ENCODE results near the gene VAC14. TPM values are rescaled to one million over a fixed set of nuclear protein-coding genes. Genes with fewer than 3 reads are reported as not detected.

VAC14 gene
- polyA plus RNA-seq, 10 donors, result 20.1 to 30.6 (median 23.4) TPM

DNA sequence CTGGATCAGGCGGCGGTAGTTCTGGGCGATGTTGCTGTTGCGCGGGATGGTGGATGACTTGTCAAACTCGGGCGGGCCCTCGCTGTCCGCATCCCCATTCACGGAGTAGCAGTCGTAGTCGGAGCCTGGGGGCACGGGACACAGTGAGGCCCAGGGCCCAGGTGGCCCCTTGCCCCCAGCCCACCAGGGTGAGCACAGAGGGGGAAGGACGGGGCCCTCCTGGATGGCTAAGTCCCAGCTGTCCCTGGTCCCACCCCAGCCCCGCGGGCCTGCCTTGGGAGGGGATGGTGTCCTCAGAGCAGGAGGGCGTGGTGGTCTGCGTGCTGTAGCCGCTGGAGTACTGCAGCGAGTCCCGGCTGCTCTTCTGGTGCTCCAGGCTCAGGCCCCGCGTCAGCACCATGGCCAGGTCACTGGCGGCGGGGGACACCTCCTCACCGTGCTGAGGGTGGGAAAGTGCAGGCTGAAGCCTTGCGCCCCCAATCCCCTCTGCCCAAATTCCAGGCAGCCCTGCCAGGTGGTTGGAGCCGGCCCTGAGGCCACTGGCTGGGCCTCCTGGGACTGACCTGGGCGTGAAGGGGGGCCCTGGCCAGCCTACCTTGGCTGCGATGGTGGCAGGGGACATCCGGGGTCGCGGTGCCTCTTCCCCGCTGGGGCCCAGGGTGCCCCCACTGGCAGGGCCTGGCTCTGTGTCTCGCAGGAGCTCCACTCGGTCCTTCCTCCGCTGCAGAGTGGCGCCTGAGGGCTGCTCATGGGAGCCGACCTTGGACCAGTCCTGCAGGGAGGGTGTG is 136.4 kb downstream of the VAC14 start:
- DNase-seq, result no peak

GRCh38 chr16:70663524-70664324 is 137.2 kb downstream of the VAC14 start:
- no peak for DNase-seq

- DNase-seq, result no peak
Observed at GRCh38 chr16:70662991-70663523, 137.9 kb downstream of the VAC14 start.

- DNase-seq, result peak in 2 of 3 donors; percentile 38 to 65
Observed at GRCh38 chr16:70661918-70662641, 138.9 kb downstream of the VAC14 start.

DNA sequence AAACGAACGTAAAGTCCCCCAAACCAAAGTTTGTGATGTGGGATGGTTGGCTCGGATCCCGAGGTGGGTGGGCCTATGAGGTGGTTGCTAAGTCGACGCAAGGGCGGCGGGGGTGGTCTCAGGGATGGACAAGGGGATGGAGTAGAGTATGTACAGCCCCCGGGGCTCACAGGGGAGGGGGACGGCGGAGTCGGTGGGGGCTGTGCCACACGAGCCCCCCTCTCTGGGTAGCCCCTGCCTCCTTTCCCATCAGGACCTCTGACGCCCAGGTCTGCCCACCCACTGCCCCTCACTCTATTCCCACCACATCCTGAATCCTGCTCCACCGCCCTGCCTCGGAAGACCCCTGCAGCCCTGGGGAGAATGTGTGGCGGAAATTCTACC is 139.4 kb downstream of the VAC14 start:
- peak in 1 of 3 donors; percentile 28 for DNase-seq

DNA sequence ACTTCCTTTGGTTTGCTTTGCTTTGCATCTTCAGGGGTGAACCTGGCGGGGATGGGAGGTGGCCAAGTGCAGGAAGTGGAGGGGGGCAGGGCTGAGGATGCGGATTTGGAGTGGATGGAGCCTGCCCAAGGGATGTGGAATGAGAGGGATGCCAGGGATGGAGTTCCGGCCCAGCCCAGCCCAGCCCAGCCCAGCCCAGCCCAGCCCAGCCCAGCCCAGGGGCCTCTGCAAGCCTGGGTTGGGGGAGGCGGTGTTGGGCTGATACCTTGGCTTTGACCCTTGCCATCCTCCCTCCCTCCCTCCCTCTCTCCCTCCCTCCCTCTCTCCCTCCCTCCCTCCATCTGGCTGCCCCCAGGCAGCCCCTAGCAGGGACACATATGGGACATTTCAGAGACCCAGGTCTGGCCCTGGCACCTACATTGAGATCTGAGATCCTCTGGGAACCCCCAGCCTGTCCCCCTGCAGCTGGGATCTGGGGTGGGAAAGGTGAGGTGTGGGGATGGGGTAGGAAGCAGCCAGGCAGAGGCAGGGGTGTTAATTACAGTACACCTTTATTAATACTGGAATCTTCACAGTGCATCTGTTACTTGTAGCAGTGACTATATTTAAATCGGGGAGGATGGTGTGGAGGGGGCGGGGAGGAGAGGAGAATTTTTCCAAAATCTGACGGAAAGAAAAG is 140.1 kb downstream of the VAC14 start:
- DNase-seq, result no peak

- no peak for DNase-seq
Observed at GRCh38 chr16:70659953-70660671, 140.8 kb downstream of the VAC14 start.

GRCh38 chr16:70659546-70659945 is 141.4 kb downstream of the VAC14 start:
- no peak for DNase-seq

GRCh38 chr16:70658921-70659320 is 142.0 kb downstream of the VAC14 start:
- DNase-seq, result no peak

DNA sequence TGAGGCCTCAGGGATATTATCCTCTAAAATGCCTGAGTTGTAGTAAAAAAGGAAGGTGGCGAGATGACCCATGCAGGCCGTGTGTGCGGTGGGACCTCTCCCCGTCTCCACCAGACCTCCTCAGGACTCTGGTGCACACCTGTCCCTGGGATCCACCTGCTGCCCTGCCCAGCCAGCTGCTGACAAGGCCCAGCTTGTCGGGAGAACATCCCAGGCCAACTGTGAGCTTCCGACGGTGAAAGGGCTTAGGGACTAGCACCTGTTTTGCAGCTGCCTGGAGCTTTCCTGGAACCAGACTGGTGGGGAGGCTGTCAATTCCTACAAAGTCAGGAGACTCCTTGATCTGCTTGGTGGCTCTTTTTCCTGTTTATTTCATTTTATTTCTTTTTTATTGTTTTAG is 143.0 kb downstream of the VAC14 start:
- peak; percentile 34 to 40 (median 36) for DNase-seq

GRCh38 chr16:70656712-70657263 is 144.2 kb downstream of the VAC14 start:
- no peak for DNase-seq

DNA sequence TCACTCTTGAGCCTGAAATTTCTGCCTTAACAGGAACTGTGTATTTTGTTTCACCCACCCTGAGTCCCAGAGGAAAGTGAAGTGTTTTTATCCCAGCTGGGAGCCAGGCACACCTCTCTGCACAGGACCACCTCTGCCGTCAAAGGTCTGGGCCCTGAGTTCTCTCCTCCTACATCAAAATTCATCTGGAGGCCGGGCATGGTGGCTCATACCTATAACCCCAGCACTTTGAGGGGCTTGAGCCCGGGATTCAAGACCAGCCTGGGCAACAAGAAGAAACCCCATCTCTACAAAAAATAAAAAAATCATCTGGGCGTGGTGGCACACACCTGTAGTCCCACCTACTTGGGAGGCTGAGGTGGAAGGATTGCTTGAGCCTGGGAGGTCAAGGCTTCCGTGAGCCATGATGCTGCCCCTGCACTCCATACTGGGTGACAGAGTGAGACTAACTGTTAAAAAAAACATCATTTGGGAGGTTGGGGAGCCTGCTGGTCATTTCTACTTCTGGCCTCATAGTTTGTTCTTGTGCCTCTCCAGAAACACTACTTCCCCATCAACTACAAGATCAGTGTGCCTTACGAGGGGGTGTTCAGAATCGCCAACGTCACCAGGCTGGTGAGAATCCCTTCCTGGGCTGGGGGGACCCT is 144.8 kb downstream of the VAC14 start:
- DNase-seq, result no peak

- DNase-seq, result peak; percentile 83 to 94 (median 88)
Observed at GRCh38 chr16:70653809-70654771, 146.9 kb downstream of the VAC14 start.

- no peak for DNase-seq
Observed at GRCh38 chr16:70653406-70653805, 147.6 kb downstream of the VAC14 start.

DNA sequence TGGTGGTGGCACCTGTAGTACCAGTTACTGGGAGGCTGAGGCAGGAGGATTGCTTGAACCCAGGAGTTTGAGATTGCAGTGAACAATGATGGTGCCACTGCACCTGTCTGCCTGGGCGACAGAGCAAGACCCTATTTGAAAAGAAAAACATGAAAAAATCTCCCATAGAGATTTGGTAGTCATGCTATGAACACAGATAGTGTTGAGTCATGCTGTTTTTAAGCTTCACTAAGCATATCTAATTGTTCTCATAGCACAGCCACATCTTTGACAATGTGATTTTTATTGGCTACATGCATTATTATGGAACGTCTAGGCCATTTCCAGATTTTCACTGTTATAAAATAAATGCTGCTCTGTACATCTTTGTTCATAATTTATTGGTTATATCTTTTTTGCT is 148.6 kb downstream of the VAC14 start:
- no peak for DNase-seq

GRCh38 chr16:70651524-70651923 is 149.4 kb downstream of the VAC14 start:
- no peak for DNase-seq

- no peak for DNase-seq
Observed at GRCh38 chr16:70650216-70650615, 150.7 kb downstream of the VAC14 start.

DNA sequence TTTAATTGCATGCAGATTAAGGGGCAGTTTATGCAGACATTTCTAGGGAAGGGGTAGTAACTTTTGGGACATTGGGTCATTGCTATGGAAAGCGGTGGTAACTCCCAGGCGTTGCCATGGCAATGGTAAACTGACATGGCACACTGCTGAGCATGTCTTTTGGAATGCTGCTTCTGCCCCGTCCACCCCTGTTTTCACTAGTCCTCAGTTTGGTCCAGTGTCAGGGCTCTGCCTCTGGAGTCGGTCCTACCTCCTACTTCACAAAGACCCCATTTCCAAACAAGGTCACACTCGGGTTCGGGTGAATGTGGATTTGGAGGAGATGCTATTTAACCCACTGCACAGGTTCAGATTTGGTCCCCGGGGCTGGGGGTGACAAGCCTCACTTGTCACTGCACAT is 151.7 kb downstream of the VAC14 start:
- no peak for DNase-seq

- DNase-seq, result no peak
Observed at GRCh38 chr16:70648606-70649005, 152.4 kb downstream of the VAC14 start.

All from muscle of back (tissue), 11 donors.